ENCODE data around the gene CANX.

The CANX gene

DNA sequence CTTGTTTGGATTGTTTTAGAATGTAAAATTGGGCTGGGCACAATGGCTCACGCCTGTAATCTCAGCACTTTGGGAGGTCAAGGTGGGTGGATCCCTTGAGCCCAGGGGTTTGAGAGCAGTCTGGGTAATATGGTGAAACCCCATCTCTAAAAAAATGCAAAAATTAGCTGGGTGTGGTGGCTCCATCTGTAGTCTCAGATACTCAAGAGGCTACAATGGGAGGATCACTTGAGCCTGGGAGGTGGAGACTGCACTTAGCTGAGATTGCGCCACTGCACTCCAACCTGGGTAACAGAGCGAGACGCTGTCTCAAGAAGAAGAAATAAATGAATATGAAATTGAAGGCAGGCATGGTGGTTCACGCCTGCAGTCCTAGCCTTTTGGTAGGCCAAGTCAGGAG lies 55.2 kb downstream of the CANX start:
- no peak for DNase-seq (ENCODE audit: low spot score)

GRCh38 chr5:179755022-179755421 lies 56.3 kb downstream of the CANX start:
- no peak for DNase-seq (ENCODE audit: low spot score)

DNA sequence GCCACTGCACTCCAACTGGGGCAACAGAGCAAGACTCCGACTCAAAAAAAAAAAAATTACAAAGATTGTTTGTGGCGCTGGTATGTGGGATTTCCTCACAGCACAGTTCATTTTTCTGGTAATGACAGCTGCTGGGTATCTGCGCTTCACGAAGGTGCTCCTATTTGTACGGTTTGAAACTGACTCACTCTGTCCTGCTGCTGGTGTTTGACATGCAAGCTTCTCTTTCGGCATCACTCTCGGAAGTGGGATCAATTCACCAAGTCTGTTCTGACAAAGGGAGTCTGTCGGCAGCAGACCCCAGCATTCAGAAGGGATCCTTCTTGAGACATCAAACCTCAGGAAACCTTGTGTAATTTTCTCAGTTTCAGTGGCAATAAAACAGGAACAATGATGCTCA lies 60.2 kb downstream of the CANX start:
- DNase-seq (ENCODE audit: low spot score), result no peak

GRCh38 chr5:179759581-179760551 lies 61.1 kb downstream of the CANX start:
- DNase-seq (ENCODE audit: low spot score), result no peak

DNA sequence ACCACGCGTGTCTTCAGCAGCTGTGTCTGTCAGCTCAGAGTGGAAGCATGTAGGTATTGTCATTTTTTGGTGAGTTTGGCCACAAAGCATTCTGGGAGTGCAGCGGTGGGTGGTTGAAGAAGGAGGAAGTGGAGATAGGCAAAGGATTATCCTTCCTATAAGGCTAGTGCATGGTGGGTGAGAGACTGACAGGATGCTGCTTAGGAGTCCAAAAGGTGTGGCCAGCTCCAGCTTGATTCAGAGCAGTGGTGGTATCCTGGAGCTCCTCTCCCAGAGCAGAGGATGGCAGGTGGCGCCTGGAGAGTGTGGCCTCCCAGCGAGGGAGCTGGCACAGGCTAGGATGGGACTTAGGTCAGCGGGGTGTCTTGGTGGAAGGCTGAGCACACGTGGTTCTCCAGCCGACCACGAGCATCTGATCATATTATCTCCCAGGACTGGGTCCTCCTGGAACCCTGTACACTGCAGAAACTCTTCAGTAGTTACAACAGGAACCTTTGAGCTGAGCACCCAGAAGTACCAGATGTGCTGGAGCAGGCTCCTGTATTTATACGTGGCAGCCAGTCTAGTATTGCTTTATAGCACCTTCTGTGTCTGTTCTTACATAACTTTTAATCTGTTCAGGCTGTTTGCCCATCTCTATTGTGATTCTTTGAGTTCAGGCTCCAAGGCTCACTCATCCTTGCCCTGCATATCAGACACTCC lies 63.5 kb downstream of the CANX start:
- no peak for DNase-seq (ENCODE audit: low spot score)

DNA sequence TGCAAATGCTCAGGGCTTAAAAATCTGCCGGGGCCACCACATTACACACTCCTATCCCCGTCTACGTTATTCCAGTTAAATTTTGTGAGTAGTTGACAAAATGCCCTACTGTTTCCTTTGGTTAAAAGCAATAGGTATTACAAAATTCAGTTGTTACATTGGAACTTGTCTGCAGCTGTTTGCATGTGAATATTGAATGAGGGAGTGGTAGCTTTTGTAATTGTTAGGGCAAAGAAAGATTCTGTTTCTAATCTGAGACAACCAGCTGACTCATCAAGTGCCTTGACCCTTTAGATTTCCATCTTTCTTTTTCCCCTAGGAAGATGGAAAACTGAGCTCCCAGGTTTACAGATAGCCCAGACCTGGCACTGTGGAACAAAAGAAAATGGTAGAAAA lies 64.0 kb downstream of the CANX start:
- peak; percentile 8 for DNase-seq (ENCODE audit: low spot score)

DNA sequence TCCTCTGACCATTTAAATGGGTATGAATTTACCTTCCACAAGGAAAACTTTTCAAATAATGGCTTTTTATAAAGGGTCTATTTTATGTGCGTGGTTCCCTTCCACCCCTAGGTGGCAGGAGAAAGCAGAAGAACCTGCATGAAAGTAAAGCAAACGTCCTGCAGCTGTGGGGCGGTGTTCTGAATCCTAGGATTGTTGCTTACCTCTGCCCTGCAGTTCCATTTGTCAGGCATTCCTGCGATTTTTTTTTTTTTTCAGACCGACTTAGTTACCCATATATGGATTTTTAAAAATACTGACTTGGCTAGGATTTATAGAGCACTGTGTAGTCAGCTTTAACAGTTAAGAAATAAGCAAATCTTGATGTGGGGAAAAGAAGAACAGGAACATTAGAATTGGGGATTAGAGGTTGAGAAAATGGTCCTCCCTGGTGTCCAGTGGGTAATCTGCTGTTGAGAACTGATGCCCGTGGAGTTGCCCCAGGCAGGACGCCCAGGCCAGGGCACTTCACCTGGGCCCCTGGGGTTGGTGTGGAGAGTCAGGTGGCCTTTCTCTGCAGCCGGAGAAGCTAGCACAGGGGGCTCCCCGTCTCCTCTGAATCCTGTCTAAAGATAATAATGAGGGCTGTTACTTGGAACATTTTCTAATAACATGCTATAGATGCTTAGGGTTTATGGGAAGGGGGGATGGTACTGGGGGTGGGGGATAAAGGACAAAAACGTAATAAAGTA lies 64.6 kb downstream of the CANX start:
- DNase-seq (ENCODE audit: low spot score), result peak; percentile 51

DNA sequence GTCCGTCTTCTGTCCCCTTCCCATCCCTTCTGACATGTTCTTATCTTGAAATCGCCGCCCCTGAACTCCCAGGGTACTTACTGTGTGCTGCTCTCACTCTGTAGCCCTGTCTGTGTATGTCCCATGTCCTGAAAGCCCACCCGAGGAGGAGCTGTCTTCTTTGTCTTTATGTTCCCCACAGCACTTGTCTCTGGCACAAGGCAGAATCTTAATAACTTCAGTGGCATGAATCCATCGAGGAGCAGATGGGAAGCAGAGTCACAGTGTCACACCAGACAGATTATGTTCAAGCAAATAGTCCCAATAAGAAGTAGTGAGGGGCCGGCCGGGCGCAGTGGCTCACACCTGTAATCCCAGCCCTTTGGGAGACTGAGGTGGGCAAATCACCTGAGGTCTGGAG lies 65.3 kb downstream of the CANX start:
- DNase-seq (ENCODE audit: low spot score), result no peak

GRCh38 chr5:179765400-179765799 lies 66.6 kb downstream of the CANX start:
- DNase-seq (ENCODE audit: low spot score), result peak; percentile 45

- DNase-seq (ENCODE audit: low spot score), result no peak
These were observed 67.4 kb downstream of the CANX start for GRCh38 chr5:179766021-179766725.

- no peak for DNase-seq (ENCODE audit: low spot score)
These were observed 68.1 kb downstream of the CANX start for GRCh38 chr5:179766726-179767455.

DNA sequence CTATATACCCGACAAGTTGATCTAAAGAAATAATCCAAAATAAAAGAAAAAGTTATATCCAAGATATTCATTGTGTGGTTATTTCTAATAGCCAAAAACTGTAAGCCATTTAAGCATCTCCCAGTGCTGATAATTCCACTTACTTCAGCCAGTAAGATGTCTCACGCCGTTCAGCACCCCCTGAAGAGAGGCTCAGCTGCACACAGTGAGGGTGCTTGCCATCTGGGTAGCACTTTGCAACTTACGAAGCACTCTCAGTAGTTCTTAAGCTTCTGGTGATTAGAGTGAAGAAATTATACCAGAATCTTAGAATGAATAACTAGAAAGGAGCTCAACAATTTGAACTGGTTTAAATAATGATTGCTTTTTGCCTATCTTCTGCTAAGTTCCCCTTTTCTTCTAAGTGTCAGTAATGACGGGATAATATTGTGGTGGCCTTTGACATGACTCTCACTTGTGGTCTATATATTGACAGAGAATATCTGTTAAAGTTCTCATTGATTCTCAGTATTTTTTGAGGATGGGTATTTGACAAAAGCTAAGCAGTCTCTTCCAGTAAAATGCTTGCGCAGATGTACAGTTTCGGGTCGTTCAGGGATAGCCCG lies 68.8 kb downstream of the CANX start:
- no peak for DNase-seq (ENCODE audit: low spot score)

DNA sequence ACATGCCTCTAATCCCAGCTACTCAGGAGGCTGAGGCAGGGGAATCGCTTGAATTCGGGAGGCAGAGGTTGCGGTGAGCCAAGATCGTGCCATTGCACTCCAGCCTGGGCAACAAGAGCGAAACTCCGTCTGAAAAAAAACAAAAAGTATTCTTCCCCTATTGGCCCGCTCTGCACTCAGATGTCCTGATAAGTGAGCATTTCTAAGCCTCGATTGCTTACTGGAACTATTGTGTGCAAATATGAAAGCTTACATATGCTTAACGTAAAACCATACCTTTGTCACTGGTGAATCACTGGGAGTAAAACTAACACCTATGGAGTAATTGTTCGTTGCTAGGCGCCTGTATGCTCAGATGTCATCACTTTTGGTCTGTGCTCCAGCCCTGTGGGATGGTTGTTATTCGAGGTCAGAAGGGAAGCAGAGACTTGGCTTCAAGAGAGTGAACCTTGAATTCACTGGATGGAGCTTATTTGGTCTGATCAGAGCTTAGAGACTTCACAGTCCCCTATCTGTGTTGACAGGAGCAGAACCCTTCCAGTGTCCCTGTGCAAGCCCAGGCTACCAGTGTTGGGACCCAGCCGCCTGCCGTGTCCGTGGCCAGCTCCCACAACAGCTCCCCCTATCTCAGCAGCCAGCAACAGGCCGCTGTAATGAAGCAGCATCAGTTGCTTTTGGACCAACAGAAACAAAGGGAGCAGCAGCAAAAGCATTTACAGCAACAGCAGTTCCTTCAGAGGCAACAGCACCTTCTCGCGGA lies 69.7 kb downstream of the CANX start:
- no peak for DNase-seq (ENCODE audit: low spot score)

DNA sequence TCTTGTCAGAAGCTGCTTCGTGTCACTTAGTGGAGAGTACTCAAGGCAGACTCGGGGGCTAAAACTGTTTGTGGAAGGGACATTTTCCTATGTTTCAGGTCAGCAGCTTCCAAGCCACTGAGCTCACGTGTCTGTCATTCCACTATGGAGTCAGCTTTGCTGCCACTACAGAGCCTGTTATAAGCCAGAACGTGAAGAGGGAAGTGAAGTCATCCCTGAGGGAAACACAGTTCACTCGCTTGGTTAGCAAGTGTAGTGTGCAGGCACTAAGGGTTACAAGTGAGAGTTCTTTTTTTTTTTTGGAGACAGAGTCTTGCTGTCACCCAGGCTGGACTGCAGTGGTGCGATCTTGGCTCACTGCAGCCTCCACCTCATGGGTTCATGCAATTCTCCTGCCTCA lies 70.5 kb downstream of the CANX start:
- no peak for DNase-seq (ENCODE audit: low spot score)

DNA sequence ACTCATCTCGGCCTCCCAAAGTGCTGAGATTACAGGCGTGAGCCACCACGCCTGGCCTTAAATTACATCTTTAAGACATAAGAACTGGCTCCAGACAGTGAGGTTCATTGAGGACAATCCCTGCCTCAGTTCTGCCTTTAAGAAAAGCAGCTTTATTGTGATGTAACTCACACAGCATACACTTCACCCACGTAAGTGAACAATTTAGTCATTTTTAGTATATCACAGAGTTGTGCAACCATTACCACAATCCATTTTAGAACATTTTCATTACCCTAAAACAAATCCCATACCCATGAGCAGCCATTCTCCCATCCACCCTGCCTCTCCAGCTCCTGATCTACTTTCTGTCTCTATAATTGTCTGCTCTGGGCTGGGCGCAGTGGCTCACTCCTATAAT lies 71.0 kb downstream of the CANX start:
- no peak for DNase-seq (ENCODE audit: low spot score)

GRCh38 chr5:179771311-179771895 lies 72.6 kb downstream of the CANX start:
- no peak for DNase-seq (ENCODE audit: low spot score)

GRCh38 chr5:179772351-179772750 lies 73.6 kb downstream of the CANX start:
- DNase-seq (ENCODE audit: low spot score), result no peak

GRCh38 chr5:179773686-179774040 lies 74.9 kb downstream of the CANX start:
- no peak for DNase-seq (ENCODE audit: low spot score)

- no peak for DNase-seq (ENCODE audit: low spot score)
These were observed 75.7 kb downstream of the CANX start for GRCh38 chr5:179774442-179774841.

DNA sequence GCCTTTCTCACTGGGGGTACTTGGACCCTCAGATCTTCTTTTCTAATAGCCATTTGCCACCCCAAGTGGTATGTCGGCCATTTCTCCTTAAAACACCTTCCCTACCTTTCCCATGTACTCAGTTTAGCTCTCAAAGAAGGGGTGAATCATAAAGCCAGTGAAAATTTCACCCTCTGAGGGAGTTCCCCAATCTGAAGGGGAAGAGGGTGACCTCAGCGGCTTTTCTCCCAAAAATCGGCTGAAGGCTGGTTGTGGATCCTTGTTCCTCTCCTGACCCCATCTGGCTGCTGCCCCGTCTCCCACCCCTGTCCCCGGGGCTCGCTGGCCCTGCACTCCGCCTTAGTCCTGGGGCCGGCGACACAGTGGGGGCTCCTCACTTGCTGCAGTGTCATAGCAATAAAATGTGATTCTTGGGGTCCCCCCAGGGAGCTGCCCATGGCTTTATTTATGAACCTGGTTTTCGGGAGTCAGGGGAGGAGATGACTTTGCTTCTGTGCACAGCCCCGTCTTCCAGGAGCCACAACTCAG lies 77.7 kb downstream of the CANX start:
- no peak for DNase-seq (ENCODE audit: low spot score)
